WTC11 (cell line): Measurements from ENCODE around the gene TST.

Experiments used
- ATF3 ChIP-seq: sonication (generic); formaldehyde crosslinking; conservative IDR thresholded peaks from 2 replicates; pipeline ENCODE4 v1.8.1; 2022; ENCODE audit warnings: mild to moderate bottlenecking, missing genetic modification reagents
- CTCF ChIP-seq: fragments of 200-600 bp; IDR thresholded peaks from 2 replicates; pipeline ENCODE4 v1.8.0; 2022; ENCODE audit warnings: antibody characterized with exemption

GRCh38 chr22:37062376-37062675 lies 43.1 kb upstream of the TST start:
- TF ChIP-seq ATF3 (CRISPR knock-in tag), result no peak
- no peak for TF ChIP-seq CTCF
